Natural killer cell treated with Interleukin-12 subunit alpha and Interleukin-12 subunit beta and Interleukin-15 and Interleukin-18, amount 100 ng/mL, for 72 hours (primary cell): ENCODE measurements around the gene PCGF3. TPM values are rescaled to one million over a fixed set of nuclear protein-coding genes. Genes with fewer than 3 reads are reported as not detected.

Experiments
- ATAC-seq, 2 donors: fragments of 150-1000 bp; cut with Tn5 transposase in 1 of 2; sonication (Bioruptor Pico), chemical (Tn5 transposase) in 1 of 2; 2 replicates each; pipeline ENCODE4 v1.10.0; 2021
- DNase-seq: peaks from one replicate; pipeline ENCODE4 v3.0.0; 2022; ENCODE audit warnings: low spot score
- H3K27ac Mint-ChIP-seq, 2 donors: 1 replicate in 1 of 2; 2 replicates in 1 of 2; pipeline ENCODE4 v1.8.0; 2022; ENCODE audit warnings: mixed read lengths in 2 of 2, mild to moderate bottlenecking in 1 of 2, moderate library complexity in 1 of 2
- H3K27me3 Mint-ChIP-seq, 2 donors: 1 replicate in 1 of 2; 2 replicates in 1 of 2; pipeline ENCODE4 v1.8.0; 2022; ENCODE audit warnings: mixed read lengths in 2 of 2
- H3K36me3 Mint-ChIP-seq: one replicate; pipeline ENCODE4 v1.8.0; 2022; ENCODE audit warnings: mixed read lengths
- H3K4me1 Mint-ChIP-seq, 2 donors: 1 replicate in 1 of 2; 2 replicates in 1 of 2; pipeline ENCODE4 v1.8.0; 2022; ENCODE audit warnings: low read depth in 2 of 2, mixed read lengths in 2 of 2, mild to moderate bottlenecking in 1 of 2
- H3K4me3 Mint-ChIP-seq: one replicate; pipeline ENCODE4 v1.8.0; 2022; ENCODE audit warnings: mixed read lengths
- H3K9me3 Mint-ChIP-seq: 2 replicates; pipeline ENCODE4 v1.8.0; 2022; ENCODE audit warnings: mixed read lengths
- total RNA-seq, 2 donors: library from RNA; stranded (reverse); gene quantifications; one replicate each; pipeline ENCODE4 v1.2.3, GENCODE V29; 2022

PCGF3 gene, protein sequence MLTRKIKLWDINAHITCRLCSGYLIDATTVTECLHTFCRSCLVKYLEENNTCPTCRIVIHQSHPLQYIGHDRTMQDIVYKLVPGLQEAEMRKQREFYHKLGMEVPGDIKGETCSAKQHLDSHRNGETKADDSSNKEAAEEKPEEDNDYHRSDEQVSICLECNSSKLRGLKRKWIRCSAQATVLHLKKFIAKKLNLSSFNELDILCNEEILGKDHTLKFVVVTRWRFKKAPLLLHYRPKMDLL
- 10 to 100 TPM; 50.6 to 54.3 TPM for total RNA-seq

GRCh38 chr4:705278-706082 is at the start of gene PCGF3:
Gene PCGF3 (plus strand): TSS chr4:705832. CDS start chr4:733681, 27,849 bp downstream.
- ATAC-seq (peak; percentile 98 to 99), DNase-seq (peak; percentile 97)
- Mint-ChIP-seq H3K9me3 (no peaks in the 10 kb centered on the region), H3K4me3 (peak within 1 kb of the TSS; percentile 81), H3K27ac (peak within 1 kb of the TSS; percentile 68 to 77), H3K36me3 (no peaks in the 10 kb centered on the region), H3K4me1 (peaks cover 23 to 24% of the 10 kb centered on the region in 2 donors), H3K27me3 (no peaks in the 10 kb centered on the region)

DNA sequence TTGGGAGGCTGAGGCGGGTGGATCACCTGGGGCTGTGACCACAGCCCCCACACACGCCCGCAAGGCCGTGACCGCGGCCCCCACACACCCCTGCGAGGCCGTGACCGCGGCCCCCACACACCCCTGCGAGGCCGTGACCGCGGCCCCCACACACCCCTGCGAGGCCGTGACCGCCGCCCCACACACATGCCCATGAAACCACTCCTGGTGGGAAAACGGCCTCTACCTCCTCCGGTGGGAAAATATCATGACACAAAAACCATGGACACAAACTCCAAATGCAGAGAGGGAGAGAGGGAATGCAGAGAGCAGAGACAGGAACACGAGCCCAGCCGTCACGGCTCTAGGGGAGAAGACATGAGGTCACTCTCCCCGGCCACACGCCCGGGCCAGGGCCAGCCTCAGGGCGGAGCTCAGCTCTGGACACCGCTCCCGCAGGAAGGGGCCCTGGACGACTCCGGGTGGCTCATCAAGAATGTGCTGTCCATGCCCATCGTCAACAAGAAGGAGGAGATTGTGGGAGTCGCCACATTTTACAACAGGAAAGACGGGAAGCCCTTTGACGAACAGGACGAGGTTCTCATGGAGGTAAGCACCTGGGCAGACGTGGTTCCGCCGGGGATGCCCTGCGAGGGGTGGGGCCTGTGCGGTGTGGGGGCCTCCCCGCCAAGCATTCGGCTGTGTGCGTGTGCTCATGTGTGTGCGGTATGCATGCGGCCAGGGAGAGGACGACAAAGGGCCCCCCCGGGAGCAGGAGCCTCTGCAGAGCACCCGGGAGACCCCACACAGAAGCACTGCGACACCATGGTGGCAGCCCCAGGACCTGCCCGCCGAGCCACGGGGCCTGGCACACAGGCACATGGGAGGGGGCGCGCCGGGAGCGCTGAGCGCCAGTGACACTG is 48.9 kb upstream of the PCGF3 start:
- DNase-seq (no peak), ATAC-seq (no peak)
- Mint-ChIP-seq H3K27ac (no peak overlapping the region), H3K27me3 (no peaks in the 10 kb centered on the region), H3K36me3 (no peaks in the 10 kb centered on the region), H3K9me3 (no peaks in the 10 kb centered on the region), H3K4me3 (no peak overlapping the region), H3K4me1 (peaks cover 0 to 3% of the 10 kb centered on the region in 2 donors)

DNA sequence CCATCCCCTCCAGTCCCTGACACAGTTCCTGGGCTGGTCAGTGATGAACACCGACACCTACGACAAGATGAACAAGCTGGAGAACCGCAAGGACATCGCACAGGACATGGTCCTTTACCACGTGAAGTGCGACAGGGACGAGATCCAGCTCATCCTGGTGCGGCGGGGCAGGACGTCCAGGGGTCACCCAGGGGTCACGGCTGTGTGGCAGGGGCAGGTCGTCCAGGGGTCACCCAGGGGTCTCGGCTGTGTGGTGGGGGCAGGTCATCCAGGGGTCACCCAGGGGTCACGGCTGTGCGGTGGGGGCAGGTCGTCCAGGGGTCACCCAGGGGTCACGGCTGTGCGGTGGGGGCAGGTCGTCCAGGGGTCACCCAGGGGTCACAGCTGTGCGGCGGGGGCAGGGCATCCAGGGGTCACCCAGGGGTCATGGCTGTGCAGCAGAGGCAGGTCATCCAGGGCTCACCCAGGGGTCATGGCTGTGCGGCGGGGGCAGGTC is 48.2 kb upstream of the PCGF3 start:
- ATAC-seq (no peak), DNase-seq (no peak)
- Mint-ChIP-seq H3K27me3 (no peaks in the 10 kb centered on the region), H3K36me3 (no peaks in the 10 kb centered on the region), H3K4me1 (peaks cover 0 to 4% of the 10 kb centered on the region in 2 donors), H3K4me3 (no peak overlapping the region), H3K27ac (no peak overlapping the region), H3K9me3 (no peaks in the 10 kb centered on the region)

- no peak for DNase-seq
- H3K36me3 Mint-ChIP-seq: no peaks in the 10 kb centered on the region
Measured at GRCh38 chr4:657834-658667, 47.6 kb upstream of the PCGF3 start.

GRCh38 chr4:658681-659667 is 46.7 kb upstream of the PCGF3 start:
- H3K9me3 Mint-ChIP-seq: no peaks in the 10 kb centered on the region
- H3K4me3 Mint-ChIP-seq: no peak overlapping the region
- H3K27me3 Mint-ChIP-seq: no peaks in the 10 kb centered on the region
- DNase-seq (no peak), ATAC-seq (no peak)
- H3K4me1 Mint-ChIP-seq: peaks cover 0 to 9% of the 10 kb centered on the region in 2 donors
- H3K27ac Mint-ChIP-seq: no peak overlapping the region
- no peaks in the 10 kb centered on the region for H3K36me3 Mint-ChIP-seq

More at GRCh38 chr4:657834-658667, 47.6 kb upstream of the PCGF3 start:
- no peak overlapping the region for H3K4me3 Mint-ChIP-seq
- peaks cover 0 to 7% of the 10 kb centered on the region in 2 donors for H3K4me1 Mint-ChIP-seq
- H3K9me3 Mint-ChIP-seq: no peaks in the 10 kb centered on the region
- no peak for ATAC-seq
- no peaks in the 10 kb centered on the region for H3K27me3 Mint-ChIP-seq
- no peak overlapping the region for H3K27ac Mint-ChIP-seq

- Mint-ChIP-seq H3K4me1 (peaks cover 0 to 11% of the 10 kb centered on the region in 2 donors), H3K4me3 (no peak overlapping the region), H3K27ac (no peak overlapping the region), H3K36me3 (no peaks in the 10 kb centered on the region), H3K9me3 (no peaks in the 10 kb centered on the region), H3K27me3 (no peaks in the 10 kb centered on the region)
- DNase-seq (no peak), ATAC-seq (no peak)
Measured at GRCh38 chr4:659851-660250, 45.8 kb upstream of the PCGF3 start.

GRCh38 chr4:660401-660800 is 45.2 kb upstream of the PCGF3 start:
- H3K9me3 Mint-ChIP-seq: no peaks in the 10 kb centered on the region
- DNase-seq: no peak
- H3K4me3 Mint-ChIP-seq: no peak overlapping the region
- ATAC-seq: no peak
- H3K27me3 Mint-ChIP-seq: no peaks in the 10 kb centered on the region
- no peaks in the 10 kb centered on the region for H3K36me3 Mint-ChIP-seq
- H3K4me1 Mint-ChIP-seq: peaks cover 0 to 12% of the 10 kb centered on the region in 2 donors
- no peak overlapping the region for H3K27ac Mint-ChIP-seq

- H3K4me3 Mint-ChIP-seq: peak overlapping the region; percentile 19
- H3K27me3 Mint-ChIP-seq: no peaks in the 10 kb centered on the region
- DNase-seq (no peak), ATAC-seq (no peak)
- no peaks in the 10 kb centered on the region for H3K9me3 Mint-ChIP-seq
- H3K36me3 Mint-ChIP-seq: no peaks in the 10 kb centered on the region
- H3K27ac Mint-ChIP-seq: no peak overlapping the region
- peaks cover 0 to 15% of the 10 kb centered on the region in 2 donors for H3K4me1 Mint-ChIP-seq
Measured at GRCh38 chr4:661231-661630, 44.4 kb upstream of the PCGF3 start.

DNA sequence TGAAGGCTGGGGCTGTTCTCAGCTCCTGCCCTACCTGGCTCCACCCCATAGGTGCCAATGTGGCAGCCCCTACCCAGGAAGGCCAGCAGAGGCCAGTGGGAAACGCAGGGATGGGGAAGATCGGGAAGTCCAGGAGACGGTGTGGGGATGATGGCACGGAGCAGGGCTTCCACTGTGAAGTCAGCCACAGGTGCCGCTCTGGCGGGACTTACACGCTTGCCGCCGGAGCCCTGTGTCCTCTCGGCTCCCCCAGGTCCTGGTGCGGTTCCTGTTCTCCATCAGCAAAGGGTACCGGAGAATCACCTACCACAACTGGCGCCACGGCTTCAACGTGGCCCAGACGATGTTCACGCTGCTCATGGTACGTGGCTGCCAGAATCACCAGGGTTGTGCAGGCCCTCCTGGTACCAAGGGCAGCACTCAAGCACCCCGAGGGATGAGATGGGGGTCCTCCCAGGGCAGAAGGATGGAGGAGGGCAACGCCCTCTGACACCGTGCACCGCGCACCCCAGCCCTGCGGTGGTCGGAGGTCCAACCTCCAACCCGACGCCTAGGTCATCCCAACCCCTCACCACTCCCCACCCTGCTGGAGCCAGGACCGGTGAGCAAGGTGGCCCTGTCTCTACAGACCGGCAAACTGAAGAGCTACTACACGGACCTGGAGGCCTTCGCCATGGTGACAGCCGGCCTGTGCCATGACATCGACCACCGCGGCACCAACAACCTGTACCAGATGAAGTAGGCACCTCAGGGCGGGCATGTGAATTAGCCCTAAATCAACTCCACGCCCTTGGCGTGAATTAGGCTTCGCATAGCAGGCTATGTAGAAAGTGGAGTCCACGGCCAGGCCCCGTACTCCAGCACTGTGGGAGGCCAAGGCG is 43.5 kb upstream of the PCGF3 start:
- H3K27me3 Mint-ChIP-seq: no peaks in the 10 kb centered on the region
- peak overlapping the region in 1 of 2 donors; percentile 75 for H3K27ac Mint-ChIP-seq
- peak overlapping the region; percentile 85 for H3K4me3 Mint-ChIP-seq
- no peak for ATAC-seq
- H3K36me3 Mint-ChIP-seq: no peaks in the 10 kb centered on the region
- DNase-seq: no peak
- H3K9me3 Mint-ChIP-seq: no peaks in the 10 kb centered on the region
- H3K4me1 Mint-ChIP-seq: peaks cover 0 to 12% of the 10 kb centered on the region in 2 donors

DNA sequence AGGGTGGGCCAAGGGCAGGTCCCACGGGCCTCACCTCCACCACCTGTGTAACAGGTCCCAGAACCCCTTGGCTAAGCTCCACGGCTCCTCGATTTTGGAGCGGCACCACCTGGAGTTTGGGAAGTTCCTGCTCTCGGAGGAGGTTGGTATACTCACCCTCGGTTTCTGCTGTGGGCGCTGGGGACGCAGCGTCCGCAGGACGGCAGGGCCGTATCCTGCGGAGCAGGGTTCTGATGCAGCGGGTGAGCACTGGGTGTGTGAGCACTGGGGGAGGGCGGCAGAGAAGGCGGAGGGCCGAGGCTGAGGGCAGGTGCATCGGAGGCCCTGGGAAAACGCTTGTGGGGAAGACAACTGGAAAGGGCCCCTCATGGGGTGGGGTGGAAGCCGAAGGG is 42.6 kb upstream of the PCGF3 start:
- Mint-ChIP-seq H3K9me3 (no peaks in the 10 kb centered on the region), H3K36me3 (no peaks in the 10 kb centered on the region), H3K27ac (peak overlapping the region; percentile 54 to 75), H3K27me3 (no peaks in the 10 kb centered on the region), H3K4me3 (peak overlapping the region; percentile 85), H3K4me1 (peaks cover 0 to 16% of the 10 kb centered on the region in 2 donors)
- ATAC-seq (peak in 1 of 2 donors; percentile 1), DNase-seq (no peak)
